B cell (primary cell): ENCODE results near the gene PTPRU. TPM values are rescaled to one million over a fixed set of nuclear protein-coding genes. Genes with fewer than 3 reads are reported as not detected.

Experiments
- ATAC-seq: fragments of 200-7000 bp; cut with Tn5 transposase; one replicate; pipeline ENCODE4 v1.10.0; 2021; ENCODE audit warnings: low read depth, mild to moderate bottlenecking, moderate number of reproducible peaks, moderate library complexity
- CTCF ChIA-PET: fragments of 350-600 bp; sonication (Branson Sonifier 250); formaldehyde crosslinking; loops from one replicate; lab custom pipeline; 2021; ENCODE audit warnings: antibody characterized with exemption, inconsistent platforms; lab: Charles Lee
- POLR2A ChIA-PET: fragments of 350-600 bp; sonication (Branson Sonifier 250); formaldehyde crosslinking; loops from one replicate; lab custom pipeline; 2021; ENCODE audit warnings: antibody characterized with exemption; lab: Charles Lee
- DNase-seq: peaks from one replicate; pipeline ENCODE4 v3.0.0; 2013
- H2AFZ ChIP-seq: 2 replicates; pipeline ENCODE4 v1.6.1; 2012; ENCODE audit warnings: mild to moderate bottlenecking, low read depth, low read length; ENCODE audit not compliant: insufficient read depth, poor library complexity, severe bottlenecking
- H3K27ac ChIP-seq, 2 donors: 1 replicate in 1 of 2; 2 replicates in 1 of 2; pipeline ENCODE4 v1.5.1; 2012 to 2013; ENCODE audit warnings: low read length in 2 of 2, mild to moderate bottlenecking in 2 of 2, moderate library complexity in 1 of 2
- H3K27me3 ChIP-seq, 4 experiments: fragments of 200-600 bp in 1 of 4; sonication (generic) in 1 of 4; replicated peaks in 1 of 4; 1 replicate in 2 of 4; 2 replicates in 2 of 4; pipeline versions ENCODE4 v1.6.1 to v1.7.0; 2013 to 2016; ENCODE audit warnings: low read length in 3 of 4, mild to moderate bottlenecking in 2 of 4, mixed read lengths in 1 of 4, moderate library complexity in 1 of 4; ENCODE audit not compliant: insufficient read depth in 4 of 4, control insufficient read depth in 3 of 4; ENCODE audit errors: control extremely low read depth in 1 of 4
- H3K36me3 ChIP-seq, 2 experiments: replicated peaks in 1 of 2; 1 replicate in 1 of 2; 2 replicates in 1 of 2; pipeline versions ENCODE4 v1.6.1 to v1.7.1; 2013; ENCODE audit warnings: low read length in 1 of 2; ENCODE audit not compliant: insufficient read depth in 2 of 2, control insufficient read depth in 1 of 2; ENCODE audit errors: control extremely low read depth in 1 of 2, extremely low read depth in 1 of 2
- H3K4me1 ChIP-seq, 2 donors: fragments of 200-600 bp in 1 of 2; sonication (generic) in 1 of 2; 1 replicate in 1 of 2; 2 replicates in 1 of 2; pipeline versions ENCODE4 v1.5.1 to v1.6.1; 2013 to 2017; ENCODE audit warnings: low read length in 2 of 2; ENCODE audit not compliant: control insufficient read depth in 2 of 2, insufficient read depth in 2 of 2
- H3K4me2 ChIP-seq: replicated peaks from 2 replicates; pipeline ENCODE3; 2012; ENCODE audit warnings: mild to moderate bottlenecking, low read depth, low read length; ENCODE audit not compliant: poor library complexity, severe bottlenecking
- H3K4me3 ChIP-seq, 5 experiments: fragments of 200-600 bp in 1 of 5; sonication (generic) in 1 of 5; 1 replicate in 3 of 5; 2 replicates in 2 of 5; pipeline versions ENCODE4 v1.5.1 to v1.7.0; 2011 to 2016; ENCODE audit warnings: low read length in 4 of 5, mild to moderate bottlenecking in 4 of 5, low read depth in 2 of 5, control low read depth in 1 of 5, moderate library complexity in 1 of 5; ENCODE audit not compliant: insufficient read depth in 1 of 5; ENCODE audit errors: control extremely low read depth in 1 of 5, extremely low read depth in 1 of 5
- H3K79me2 ChIP-seq: fragments of 200-600 bp; sonication (generic); one replicate; pipeline ENCODE4 v1.6.0; 2016; ENCODE audit warnings: low read length; ENCODE audit not compliant: control insufficient read depth, insufficient read depth
- H3K9ac ChIP-seq: fragments of 200-600 bp; sonication (generic); 2 replicates; pipeline ENCODE4 v1.6.1; 2017; ENCODE audit warnings: mild to moderate bottlenecking, low read length, moderate library complexity
- H3K9me3 ChIP-seq, 3 donors: one replicate each; pipeline versions ENCODE4 v1.6.1 to v1.7.1; 2013; ENCODE audit warnings: low read length in 2 of 3; ENCODE audit not compliant: control insufficient read depth in 2 of 3, insufficient read depth in 1 of 3; ENCODE audit errors: control extremely low read depth in 1 of 3
- H4K20me1 ChIP-seq: 2 replicates; pipeline ENCODE4 v1.6.0; 2012; ENCODE audit warnings: mild to moderate bottlenecking, low read length; ENCODE audit not compliant: insufficient read depth, control insufficient read depth, poor library complexity, severe bottlenecking
- H3K27ac Mint-ChIP-seq: one replicate; pipeline ENCODE4 v1.8.0; 2021; ENCODE audit warnings: mixed read lengths
- H3K27me3 Mint-ChIP-seq: one replicate; pipeline ENCODE4 v1.8.0; 2021; ENCODE audit warnings: mixed read lengths
- H3K4me1 Mint-ChIP-seq: one replicate; pipeline ENCODE4 v1.8.0; 2021; ENCODE audit warnings: mixed read lengths
- H3K4me3 Mint-ChIP-seq: one replicate; pipeline ENCODE4 v1.8.0; 2021; ENCODE audit warnings: mixed read lengths
- H3K9me3 Mint-ChIP-seq: one replicate; pipeline ENCODE4 v1.8.0; 2022; ENCODE audit warnings: mixed read lengths; ENCODE audit not compliant: insufficient read depth
- CTCF ChIP-seq: fragments of 200-600 bp; IDR thresholded peaks from one replicate; pipeline ENCODE4 v1.8.0; 2022; ENCODE audit warnings: antibody characterized with exemption, mild to moderate bottlenecking
- EZH2 ChIP-seq: IDR thresholded peaks from 2 replicates; pipeline ENCODE4 v1.6.1; 2012; ENCODE audit warnings: borderline replicate concordance, low read depth, mild to moderate bottlenecking, moderate library complexity, low read length; ENCODE audit not compliant: insufficient read depth, poor library complexity, severe bottlenecking
- WGBS: methylation state at CpG from one replicate; pipeline ENCODE4 v1.1.5; 2013; ENCODE audit warnings: missing lambda C conversion rate; ENCODE audit not compliant: insufficient coverage; 5-methylcytosine and 5-hydroxymethylcytosine counted together
- intact Hi-C: fragments of 100-400 bp; cut with micrococcal nuclease; formaldehyde crosslinking; loops from one replicate; pipeline ENCODE4 v1.10.0; 2022
- polyA plus RNA-seq: library from polyadenylated mRNA; depleted of rRNA; stranded (reverse); fragments of >200 nt; gene quantifications from 2 replicates; pipeline ENCODE4 v1.2.3, GENCODE V29; 2012
- total RNA-seq, 2 donors: library from RNA; stranded (reverse); fragments of 120-200 nt in 1 of 2; gene quantifications; 1 replicate in 1 of 2; 2 replicates in 1 of 2; pipeline versions ENCODE4 v1.2.3 to v1.2.4, GENCODE V29; 2013 to 2022

Gene PTPRU
- total and polyA plus RNA-seq, 2 donors (not counting 1 experiment from before 2014, with no cell fraction given) = 0.10 to 0.25 TPM

- Histone ChIP-seq H3K27me3 (no peaks in the 10 kb centered on the region), H3K79me2 (no peaks in the 10 kb centered on the region), H3K9ac (no peak overlapping the region), H4K20me1 (no peaks in the 10 kb centered on the region), H3K4me3 (no peak overlapping the region), H3K9me3 (no peaks in the 10 kb centered on the region), H3K4me2 (no peak overlapping the region), H3K36me3 (no peaks in the 10 kb centered on the region), H2AFZ (no peak overlapping the region), H3K27ac (no peak overlapping the region), H3K4me1 (no peaks in the 10 kb centered on the region)
- Mint-ChIP-seq H3K4me1 (no peaks in the 10 kb centered on the region), H3K27me3 (peaks cover 49% of the 10 kb centered on the region), H3K4me3 (no peak overlapping the region), H3K27ac (no peak overlapping the region), H3K9me3 (no peaks in the 10 kb centered on the region)
- POLR2A ChIA-PET = no interaction called here
- TF ChIP-seq EZH2 (no peak), CTCF (no peak)
- whole genome bisulfite sequencing = 73% methylated on average over 4 of the region's 6 CpGs
- no peak for ATAC-seq
- CTCF ChIA-PET = interaction anchor here (1.3 kb wide), 1 partner anchor 16 kb away, joined by 3 read pairs; no protein-coding TSS in a partner anchor
- DNase-seq = no peak
- intact Hi-C loops = no loop called here
Measured at GRCh38 chr1:29355375-29355774, 119.1 kb downstream of the PTPRU start.

GRCh38 chr1:29356663-29357062 lies 120.3 kb downstream of the PTPRU start:
- H3K4me1 Mint-ChIP-seq = no peaks in the 10 kb centered on the region
- Histone ChIP-seq H3K9ac (no peak overlapping the region), H2AFZ (no peak overlapping the region), H3K27ac (no peak overlapping the region), H3K4me2 (no peak overlapping the region), H4K20me1 (no peaks in the 10 kb centered on the region), H3K4me1 (no peaks in the 10 kb centered on the region), H3K4me3 (no peak overlapping the region), H3K27me3 (no peaks in the 10 kb centered on the region), H3K36me3 (no peaks in the 10 kb centered on the region), H3K9me3 (no peaks in the 10 kb centered on the region), H3K79me2 (no peaks in the 10 kb centered on the region)
- CTCF ChIA-PET = interaction anchor here (1.3 kb wide), 1 partner anchor 15 kb away, joined by 3 read pairs; no protein-coding TSS in a partner anchor
- H3K27me3 Mint-ChIP-seq = peaks cover 48% of the 10 kb centered on the region
- intact Hi-C loops = no loop called here
- no peaks in the 10 kb centered on the region for H3K9me3 Mint-ChIP-seq
- H3K27ac Mint-ChIP-seq = no peak overlapping the region
- 48% methylated on average over 12 of the region's 14 CpGs for WGBS
- H3K4me3 Mint-ChIP-seq = no peak overlapping the region
- POLR2A ChIA-PET = no interaction called here
- TF ChIP-seq EZH2 (no peak), CTCF (no peak)
- ATAC-seq (no peak), DNase-seq (no peak)
